ENCODE data around the gene PAIP2.

PAIP2 gene

GRCh38 chr5:139413153-139413552 is 71.5 kb downstream of the PAIP2 start:
- no peak for TF ChIP-seq CTCF (IDR thresholded peaks at IDR 0.05; ENCODE audit: control insufficient read depth, extremely low read depth, insufficient read depth)
- no peak for DNase-seq (ENCODE audit: low read depth)
- H3K4me3 ChIP-seq (ENCODE audit: low read depth, low read length) = no peak overlapping the region

GRCh38 chr5:139413963-139414362 is 72.3 kb downstream of the PAIP2 start:
- no peak for DNase-seq (ENCODE audit: low read depth)
- H3K4me3 ChIP-seq (ENCODE audit: low read depth, low read length) = no peak overlapping the region
- TF ChIP-seq CTCF (IDR thresholded peaks at IDR 0.05; ENCODE audit: control insufficient read depth, extremely low read depth, insufficient read depth) = no peak

GRCh38 chr5:139414581-139415130 is 73.0 kb downstream of the PAIP2 start:
- no peak for TF ChIP-seq CTCF (IDR thresholded peaks at IDR 0.05; ENCODE audit: control insufficient read depth, extremely low read depth, insufficient read depth)
- DNase-seq (ENCODE audit: low read depth) = no peak
- H3K4me3 ChIP-seq (ENCODE audit: low read depth, low read length) = no peak overlapping the region

- no peak overlapping the region for H3K4me3 ChIP-seq (ENCODE audit: low read depth, low read length)
- TF ChIP-seq CTCF (IDR thresholded peaks at IDR 0.05; ENCODE audit: control insufficient read depth, extremely low read depth, insufficient read depth) = no peak
- no peak for DNase-seq (ENCODE audit: low read depth)
Observed at GRCh38 chr5:139415221-139415861, 73.7 kb downstream of the PAIP2 start.

GRCh38 chr5:139415869-139416268 is 74.2 kb downstream of the PAIP2 start:
- H3K4me3 ChIP-seq (ENCODE audit: low read depth, low read length) = no peak overlapping the region
- TF ChIP-seq CTCF (IDR thresholded peaks at IDR 0.05; ENCODE audit: control insufficient read depth, extremely low read depth, insufficient read depth) = no peak
- DNase-seq (ENCODE audit: low read depth) = no peak

GRCh38 chr5:139416651-139417050 is 75.0 kb downstream of the PAIP2 start:
- TF ChIP-seq CTCF (IDR thresholded peaks at IDR 0.05; ENCODE audit: control insufficient read depth, extremely low read depth, insufficient read depth) = no peak
- no peak for DNase-seq (ENCODE audit: low read depth)
- H3K4me3 ChIP-seq (ENCODE audit: low read depth, low read length) = no peak overlapping the region

GRCh38 chr5:139417214-139417613 is 75.6 kb downstream of the PAIP2 start:
- no peak for DNase-seq (ENCODE audit: low read depth)
- no peak overlapping the region for H3K4me3 ChIP-seq (ENCODE audit: low read depth, low read length)
- no peak for TF ChIP-seq CTCF (IDR thresholded peaks at IDR 0.05; ENCODE audit: control insufficient read depth, extremely low read depth, insufficient read depth)

Measured in LNCaP clone FGC (cell line).